Measurements from ENCODE around the gene CEP85L.

CEP85L gene

DNA sequence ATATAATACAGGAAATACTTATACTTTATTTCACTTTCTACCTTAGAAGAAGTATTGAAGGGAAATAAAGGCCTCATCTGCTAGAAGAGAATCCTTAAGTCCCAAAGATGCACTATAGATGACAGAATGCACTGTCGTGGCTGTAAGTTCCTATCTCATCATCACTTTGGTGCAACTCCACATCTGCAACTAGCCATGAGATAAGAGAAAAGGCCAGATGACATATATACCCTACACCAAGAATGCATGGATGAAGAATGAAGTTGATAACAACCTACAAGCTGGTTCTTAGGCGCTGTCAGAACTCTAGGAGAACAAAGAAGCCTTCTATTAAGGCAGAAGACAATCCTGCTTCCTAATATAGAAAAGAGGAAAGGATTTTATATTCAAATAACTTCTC, 114.9 kb downstream of the CEP85L start:
- no peak for DNase-seq (ENCODE audit: low spot score)

DNA sequence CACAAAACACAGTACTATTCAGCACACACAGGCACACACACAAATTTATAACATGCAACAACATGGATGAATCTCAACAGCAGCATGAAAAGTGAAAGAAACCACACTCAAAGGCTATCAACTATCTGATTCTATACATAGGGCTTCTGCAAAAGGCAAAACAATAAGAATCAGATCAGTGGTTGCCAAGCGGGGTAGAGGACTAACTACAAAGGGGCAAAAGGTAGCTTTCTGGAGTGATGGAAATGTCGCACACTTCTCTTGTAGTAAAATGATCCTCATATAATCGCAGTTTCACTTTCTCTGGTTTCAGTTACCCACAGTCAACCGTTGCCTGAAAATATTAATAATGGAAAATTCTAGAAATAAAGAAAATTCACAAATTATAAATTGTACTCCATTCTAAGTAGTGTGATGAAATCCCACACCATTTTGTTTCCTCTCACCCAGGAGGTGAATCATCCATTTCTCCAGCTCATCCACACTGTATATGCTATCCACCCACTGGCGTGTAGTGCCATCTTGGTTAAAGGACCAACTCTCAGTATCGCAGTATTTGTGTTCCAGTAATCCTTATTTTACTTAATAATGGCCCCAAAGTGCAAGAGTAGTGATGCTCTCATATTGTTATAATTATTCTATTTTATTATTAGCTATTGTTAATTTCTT, 116.1 kb downstream of the CEP85L start:
- DNase-seq (ENCODE audit: low spot score): no peak

DNA sequence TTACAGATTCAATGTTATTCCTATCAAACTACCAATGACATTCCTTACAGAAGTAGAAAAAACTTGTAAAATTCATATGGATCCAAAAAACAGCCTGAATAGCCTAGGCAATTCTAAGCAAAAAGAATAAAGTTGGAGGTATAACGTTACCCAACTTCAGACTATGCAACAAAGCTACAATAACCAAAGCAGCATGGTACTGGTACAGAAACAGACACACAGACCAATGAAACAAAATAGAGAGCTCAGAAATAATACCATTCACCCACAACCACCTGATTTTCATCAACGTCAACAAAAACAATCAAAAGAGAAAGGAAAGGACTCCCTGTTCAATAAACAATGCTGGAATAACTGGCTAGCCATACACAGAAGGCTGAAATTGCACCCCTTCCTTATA, 120.4 kb downstream of the CEP85L start:
- no peak for DNase-seq (ENCODE audit: low spot score)

DNA sequence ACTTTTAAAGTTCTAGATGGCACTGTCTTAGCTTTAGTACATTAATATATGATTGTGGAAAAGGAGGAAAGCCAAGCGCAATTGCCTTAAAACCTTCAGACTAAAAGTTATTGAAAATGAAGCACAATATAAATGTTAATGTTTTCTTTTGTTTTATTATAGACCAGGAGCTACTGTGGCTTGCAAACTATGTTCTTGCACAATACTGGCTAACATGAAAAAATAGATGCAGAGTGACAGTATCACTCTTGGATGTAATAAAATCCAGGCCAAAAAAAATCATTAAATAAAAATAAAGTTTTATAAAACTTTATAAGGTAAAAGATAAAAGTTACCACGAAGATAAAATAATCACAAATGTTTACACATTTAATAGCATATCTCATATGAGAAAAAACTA, 121.6 kb downstream of the CEP85L start:
- DNase-seq (ENCODE audit: low spot score): no peak

DNA sequence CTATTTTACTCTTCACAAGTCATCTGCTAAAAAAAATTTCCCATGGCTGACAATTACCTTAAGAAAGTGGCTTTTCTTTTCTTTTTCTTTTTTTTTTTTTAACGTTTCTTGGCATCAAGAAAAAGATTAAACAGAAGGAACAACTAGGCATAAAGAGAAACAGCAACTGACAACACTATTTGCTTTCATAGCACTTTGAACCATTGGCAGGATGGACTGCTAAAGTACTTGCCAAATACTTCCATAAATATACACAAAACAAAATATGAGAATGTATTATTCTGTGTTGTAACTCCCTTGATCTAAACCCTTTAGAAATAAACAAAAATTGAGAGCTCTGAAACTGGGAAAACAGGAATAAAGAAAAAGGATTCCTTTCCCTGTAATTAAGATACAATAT, 123.3 kb downstream of the CEP85L start:
- no peak for DNase-seq (ENCODE audit: low spot score)

DNA sequence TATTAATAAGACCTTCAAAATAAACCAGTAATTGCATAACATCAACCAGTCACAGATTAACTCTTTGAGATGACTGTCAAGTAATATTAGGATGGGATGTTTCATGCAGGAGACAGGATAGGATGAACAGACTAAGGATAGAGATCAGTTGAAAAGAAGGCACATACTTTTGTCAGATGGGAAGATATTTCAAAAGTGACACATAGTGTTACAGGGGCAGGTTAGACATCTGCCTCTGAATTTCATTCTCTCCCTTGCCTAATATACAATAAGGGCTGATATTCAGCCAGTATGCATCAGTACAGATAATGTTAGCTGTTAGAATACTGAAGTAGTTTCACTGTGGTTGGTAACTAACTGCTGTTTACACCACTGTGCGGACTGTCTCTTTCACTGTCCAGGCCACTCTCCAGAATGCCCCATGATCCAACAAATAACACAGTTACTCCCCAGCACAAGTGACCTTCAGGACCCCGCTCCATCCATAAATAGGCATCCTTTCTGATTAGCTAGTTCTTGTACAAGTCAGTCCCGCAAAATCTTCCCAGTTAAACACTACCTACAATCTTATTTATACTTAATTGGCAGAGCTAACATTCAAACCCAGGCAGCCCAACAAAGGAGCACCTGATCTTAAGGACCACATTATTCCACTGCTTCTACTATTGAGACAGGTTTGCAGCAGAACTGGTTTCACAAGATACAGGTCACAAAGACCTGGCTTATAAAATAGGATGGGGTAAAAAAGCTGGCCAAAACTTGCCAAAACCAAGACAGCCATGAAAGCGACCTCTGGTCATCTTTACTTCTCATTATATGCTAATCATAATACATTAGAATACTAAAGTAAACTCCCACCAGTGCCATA, 125.2 kb downstream of the CEP85L start:
- no peak for DNase-seq (ENCODE audit: low spot score)

DNA sequence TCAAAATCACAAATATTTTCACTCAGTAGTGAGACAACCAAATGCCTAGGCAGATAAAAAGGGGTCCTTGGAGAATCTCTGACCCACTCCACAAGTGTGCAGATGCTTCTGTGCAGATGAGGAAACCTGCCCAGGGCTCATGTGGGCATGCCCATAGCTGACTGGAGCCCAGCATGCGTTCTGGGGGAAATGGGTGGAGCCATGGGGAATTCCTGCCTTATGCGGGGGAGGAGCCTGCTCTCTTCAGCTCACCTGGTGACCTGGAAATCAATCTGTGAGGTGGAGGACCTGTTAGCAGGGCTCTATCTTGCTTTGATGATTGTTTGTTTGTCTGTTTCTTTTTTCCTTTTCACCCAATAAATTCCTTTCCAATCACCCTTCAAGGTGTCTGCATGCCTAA, 126.7 kb downstream of the CEP85L start:
- no peak for DNase-seq (ENCODE audit: low spot score)

DNA sequence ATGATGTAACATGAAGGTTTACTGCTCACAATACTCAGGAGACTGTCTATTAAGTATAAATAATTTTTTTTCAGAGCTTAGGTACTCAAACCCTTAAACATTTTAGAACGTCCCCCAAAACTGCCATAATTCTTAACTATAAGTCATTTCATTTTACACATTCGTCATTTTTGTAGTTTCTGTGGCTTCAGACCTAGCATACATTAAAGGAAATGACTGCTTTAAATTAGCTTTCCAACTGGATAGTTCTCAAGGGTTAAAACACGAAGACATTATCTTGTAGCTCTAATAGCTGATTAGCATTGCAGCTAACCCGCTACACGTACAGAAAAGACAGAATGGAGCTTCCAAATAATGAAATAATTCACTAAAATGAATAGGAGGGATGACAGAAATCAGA, 128.2 kb downstream of the CEP85L start:
- DNase-seq (ENCODE audit: low spot score): no peak

DNA sequence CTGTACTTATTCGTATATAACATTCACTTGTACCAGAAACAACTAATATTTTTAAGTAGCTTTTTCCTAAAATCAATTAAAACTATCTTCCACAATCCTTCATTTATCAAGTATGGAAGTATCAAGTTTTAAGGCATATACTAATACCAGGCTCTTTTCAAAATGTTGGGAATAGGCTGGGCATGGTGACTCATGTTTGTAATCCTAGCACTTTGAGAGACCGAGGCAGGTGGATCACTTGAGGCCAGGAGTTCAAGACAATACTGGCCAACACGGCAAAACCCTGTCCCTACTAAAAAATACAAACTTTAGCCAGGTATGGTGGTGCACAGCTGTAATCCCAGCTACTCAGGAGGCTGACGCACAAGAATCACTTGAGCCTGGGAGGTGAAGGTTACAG, 129.0 kb downstream of the CEP85L start:
- no peak for DNase-seq (ENCODE audit: low spot score)

DNA sequence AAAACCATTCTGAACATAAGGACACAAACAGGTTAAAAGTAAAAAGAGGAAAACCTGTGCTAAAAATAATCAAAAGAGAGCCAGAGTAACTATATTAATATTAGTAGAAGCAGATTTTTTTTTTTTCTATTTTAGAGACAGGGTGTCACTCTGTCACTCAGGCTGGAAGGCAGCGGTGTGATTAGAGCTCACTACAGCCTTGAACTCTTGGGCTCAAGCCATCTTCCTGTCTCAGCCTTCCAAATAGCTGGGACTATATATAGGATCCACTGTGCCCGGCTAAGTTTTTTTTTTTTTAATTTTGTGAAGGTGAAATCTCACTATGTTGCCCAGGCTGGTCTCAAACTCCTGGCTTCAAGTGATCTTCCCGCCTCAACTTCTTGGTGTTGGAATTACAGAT, 136.7 kb downstream of the CEP85L start:
- DNase-seq (ENCODE audit: low spot score): no peak

DNA sequence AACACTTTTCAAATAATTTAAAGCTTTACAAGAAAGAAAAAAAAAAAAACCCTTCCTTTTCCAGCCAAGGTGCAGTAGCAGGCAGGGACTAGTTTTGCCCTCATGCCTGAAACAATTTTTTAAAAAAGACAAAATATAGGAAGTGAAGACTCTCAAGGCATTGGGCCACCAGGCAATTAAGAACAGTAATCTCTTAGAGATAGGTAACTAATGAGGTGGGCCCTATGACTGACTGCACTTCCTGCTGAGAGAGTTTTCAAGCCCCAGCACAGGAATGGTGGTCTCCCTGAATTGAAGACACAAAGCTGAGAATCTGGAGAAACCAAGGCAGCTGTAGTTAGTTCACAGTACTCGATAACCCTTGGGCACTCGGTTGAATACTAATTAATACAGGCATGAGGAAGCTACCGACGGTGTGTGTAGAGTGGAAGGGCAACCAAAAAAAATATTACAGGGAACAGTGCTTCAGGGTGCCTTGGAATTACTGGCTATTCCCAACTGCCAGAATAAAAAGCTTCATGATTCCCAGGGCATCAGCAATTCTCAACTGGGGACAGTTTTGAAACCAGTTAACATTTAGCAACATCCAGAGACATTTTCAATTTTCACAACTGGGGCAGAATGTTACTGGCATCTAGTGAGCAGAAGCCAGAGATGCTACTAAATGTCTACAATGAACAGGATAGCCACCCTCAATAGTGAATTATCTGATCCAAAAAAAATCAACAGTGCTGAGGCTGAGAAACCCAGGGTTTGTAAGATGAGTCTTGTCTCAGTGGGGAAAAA, 139.3 kb downstream of the CEP85L start:
- DNase-seq (ENCODE audit: low spot score): no peak

DNA sequence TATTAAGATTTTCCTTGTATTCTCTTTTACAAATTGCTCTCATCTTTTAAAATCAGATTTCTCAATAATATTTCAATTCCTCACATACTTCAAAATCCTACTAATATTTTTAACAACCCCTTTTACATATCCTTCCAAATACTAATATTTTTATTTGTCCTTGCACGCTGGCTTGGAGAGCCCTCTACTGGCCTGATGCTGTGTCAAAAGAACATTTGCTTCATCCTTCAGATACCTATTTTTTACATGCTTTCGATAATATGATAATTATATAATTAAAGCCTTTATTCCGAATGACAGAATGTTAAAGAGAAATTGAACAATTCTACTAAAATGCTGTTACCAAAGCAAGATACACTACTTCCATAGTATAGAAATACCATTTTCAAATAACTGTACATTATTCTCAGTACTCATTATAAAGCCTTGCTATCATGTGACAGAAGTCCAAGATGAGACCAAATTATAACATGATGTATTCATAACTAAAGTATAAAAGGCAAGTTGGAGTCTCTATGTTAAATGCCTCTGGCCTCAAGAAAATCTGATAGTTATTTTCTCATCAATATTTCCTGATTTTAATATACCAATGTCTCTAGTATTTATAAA, 142.3 kb downstream of the CEP85L start:
- DNase-seq (ENCODE audit: low spot score): no peak

DNA sequence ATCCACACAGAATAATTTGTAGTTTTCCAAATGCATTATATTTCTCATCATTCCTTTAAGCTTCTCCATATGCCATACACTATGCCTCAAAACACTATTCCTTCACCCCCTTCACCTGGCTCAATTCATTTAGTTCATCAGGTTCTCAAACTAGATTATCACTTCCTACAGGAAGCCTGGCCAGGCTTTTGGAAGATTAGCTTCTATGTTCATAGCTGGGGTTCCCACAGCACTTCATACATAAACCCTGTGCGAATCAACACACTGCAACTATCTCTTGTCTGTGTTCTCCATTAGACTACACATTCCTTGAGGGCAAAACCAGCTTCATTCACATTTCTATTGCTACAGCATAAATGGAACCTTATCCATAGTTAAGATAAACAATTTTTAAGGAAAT, 143.8 kb downstream of the CEP85L start:
- no peak for DNase-seq (ENCODE audit: low spot score)

DNA sequence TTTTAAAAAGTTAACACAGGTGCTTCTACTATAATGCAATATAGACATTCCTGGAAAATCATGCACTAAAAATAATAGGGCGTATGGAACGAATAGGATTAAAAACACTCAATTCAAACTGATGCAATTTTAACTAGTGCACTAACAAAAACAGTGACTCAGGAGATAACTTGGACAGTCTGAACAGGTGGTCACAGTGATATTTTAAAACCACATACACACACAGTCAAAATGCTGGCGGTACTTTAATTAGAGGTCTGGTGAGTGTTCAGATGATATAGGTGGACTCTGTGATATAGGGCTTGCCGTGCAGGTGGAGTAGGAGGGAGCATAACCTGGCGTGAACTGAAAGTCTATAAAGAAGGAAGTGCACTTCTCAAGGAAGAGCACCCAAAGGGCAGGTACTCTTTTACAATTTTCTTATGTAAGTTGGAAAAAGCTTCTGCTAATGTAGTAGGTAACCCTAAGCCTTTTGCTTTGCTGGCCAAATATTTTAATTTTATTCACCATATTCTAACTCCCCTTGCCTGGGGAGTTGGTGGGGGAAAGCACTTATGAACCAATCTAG, 145.2 kb downstream of the CEP85L start:
- DNase-seq (ENCODE audit: low spot score): no peak

DNA sequence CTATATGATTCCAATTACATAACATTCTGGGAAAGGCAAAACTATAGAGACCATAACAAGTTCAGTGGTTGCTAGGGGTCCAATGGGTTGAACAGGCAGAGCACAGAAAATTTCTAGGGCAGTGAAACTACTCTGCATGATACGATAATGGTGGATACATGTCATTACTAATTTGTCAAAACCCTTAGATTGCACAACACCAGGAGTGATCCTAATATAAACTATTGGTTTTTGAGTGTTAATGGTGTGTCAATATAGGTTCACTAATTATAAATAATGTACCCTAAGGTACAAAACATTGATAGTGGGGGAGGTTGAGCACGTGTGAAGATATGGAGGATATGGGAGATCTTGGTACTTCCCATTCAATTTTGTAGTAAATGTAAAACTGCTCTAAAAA, 145.7 kb downstream of the CEP85L start:
- no peak for DNase-seq (ENCODE audit: low spot score)

DNA sequence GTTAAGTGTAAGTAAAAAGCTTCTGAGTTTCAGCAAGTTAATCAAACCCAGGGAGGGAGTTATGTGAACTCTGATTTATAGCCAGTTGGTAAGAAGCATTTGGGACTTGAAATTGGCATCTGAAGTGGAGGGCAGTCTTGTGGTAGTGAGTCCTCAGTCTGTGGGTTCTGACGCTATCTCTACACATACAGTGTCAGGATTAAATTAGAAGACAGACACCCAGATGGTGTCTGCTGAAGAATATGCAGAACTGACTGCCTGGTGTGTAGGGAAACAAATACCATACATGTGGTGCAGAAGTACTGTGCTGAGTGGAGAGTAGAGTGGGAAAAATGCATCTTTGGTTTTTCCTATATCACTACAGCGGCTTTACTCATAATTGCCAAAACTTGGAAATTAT, 146.8 kb downstream of the CEP85L start:
- DNase-seq (ENCODE audit: low spot score): no peak

DNA sequence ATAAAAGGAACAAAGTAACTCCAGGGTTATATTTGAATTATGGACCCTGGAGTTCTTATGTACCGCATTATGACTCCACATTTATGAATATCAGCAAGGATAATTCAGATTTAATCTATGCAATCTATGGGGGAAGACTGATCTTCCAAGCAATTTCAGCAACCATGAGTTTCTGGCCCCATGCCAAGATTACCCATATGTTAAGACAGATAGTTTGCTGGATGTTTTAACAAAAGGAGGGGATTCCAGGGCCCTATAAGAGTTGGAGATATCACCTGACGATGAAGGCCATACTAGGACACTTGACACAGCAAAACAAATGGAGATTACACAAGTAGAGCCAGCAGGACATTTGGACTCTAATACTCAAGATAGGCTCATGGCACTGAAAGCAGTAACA, 149.2 kb downstream of the CEP85L start:
- DNase-seq (ENCODE audit: low spot score): no peak

DNA sequence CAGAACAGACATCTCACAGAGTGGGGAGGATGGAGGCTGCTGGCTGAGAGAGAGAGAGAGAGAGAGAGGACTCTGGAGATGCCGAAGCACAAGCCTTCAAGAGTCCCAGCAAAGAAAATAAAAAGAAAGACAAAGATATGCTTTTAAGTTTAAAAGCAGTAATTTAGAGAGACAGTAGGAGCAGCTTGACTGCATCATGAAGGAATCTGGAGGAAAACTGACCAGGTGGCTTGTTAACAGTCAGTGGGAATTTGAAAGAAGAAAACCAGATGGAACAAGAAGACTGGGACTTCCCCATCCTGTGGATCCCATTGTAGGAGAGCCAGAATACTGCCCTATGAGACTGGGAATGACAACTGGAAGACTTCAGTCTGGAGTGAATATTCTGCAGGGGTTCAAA, 149.6 kb downstream of the CEP85L start:
- no peak for DNase-seq (ENCODE audit: low spot score)

DNA sequence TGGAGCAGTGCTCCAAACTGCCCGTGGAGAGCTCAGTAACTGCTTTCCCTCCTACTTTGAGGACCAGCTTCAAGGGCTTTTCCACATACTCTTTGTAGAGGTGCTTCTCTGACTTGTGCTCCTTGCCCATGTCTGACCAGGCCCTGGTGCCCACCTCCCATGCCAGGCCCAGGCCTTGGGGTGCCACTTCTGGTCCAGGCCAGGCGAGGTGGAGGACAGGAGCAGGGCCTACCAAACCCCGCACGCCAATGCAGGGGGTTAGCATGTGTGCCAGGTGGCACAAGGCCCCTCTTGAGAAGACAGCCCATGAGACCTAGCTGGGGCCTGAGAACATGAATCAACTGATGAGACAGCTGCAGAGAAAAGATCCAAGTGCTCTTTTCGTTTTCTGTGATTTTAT, 150.3 kb downstream of the CEP85L start:
- no peak for DNase-seq (ENCODE audit: low spot score)

DNA sequence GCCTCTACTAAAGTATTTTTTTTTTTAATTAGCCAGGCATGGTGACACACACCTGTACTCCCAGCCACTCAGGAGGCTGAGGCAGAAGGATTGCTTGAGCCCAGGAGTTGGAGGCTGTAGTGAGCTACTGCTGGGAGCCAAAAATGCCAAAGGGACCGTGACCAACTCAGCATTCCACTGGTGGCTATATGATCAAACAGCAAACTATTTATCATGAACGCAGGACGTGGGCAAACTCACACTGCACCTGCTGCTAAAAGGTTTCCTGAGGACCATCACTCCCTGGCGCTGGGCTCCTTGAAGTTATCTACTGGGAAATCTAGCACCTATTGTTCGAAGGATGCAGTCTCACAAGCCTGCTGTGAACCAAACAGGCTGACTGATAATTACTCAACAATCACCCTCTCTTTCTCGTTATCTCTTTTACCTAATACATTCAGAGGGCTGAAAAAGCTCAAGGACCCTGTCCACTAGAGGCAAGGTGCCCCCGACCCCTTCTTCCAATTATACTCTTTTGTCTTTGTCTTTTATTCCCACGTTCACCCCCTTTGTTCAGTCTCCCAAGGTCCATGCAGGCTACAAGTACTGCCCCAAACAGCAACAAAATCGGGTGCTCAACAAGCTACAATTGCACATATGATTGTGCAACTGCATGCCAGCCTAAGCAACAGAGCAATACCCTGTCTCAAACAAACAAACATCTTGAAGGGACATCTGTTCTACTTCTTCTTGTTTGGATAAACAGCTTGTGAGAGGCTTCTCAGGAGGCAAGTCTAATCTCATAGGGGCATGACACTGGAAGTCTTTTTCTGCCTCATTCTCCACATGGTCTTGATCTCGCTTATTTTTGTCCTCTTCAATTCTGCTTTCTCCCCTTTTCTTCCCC, 151.0 kb downstream of the CEP85L start:
- DNase-seq (ENCODE audit: low spot score): no peak
